Epithelial cell of esophagus (primary cell): Measurements from ENCODE around the gene LTBP2.

Source experiments
- DNase-seq: peaks from one replicate; pipeline ENCODE4 v3.0.0; 2010; ENCODE audit warnings: low read depth
- H3K4me3 ChIP-seq: 2 replicates; pipeline ENCODE4 v1.5.1; 2011; ENCODE audit warnings: mild to moderate bottlenecking, low read length, control low read depth
- CTCF ChIP-seq: IDR thresholded peaks from 2 replicates; pipeline ENCODE4 v1.5.1; 2011; ENCODE audit warnings: low read depth, mild to moderate bottlenecking, low read length, control low read depth, inconsistent platforms; ENCODE audit not compliant: insufficient read depth; ENCODE audit errors: missing control alignments

Gene LTBP2

GRCh38 chr14:74551431-74552371 lies 60.3 kb downstream of the LTBP2 start:
- no peak overlapping the region for H3K4me3 ChIP-seq
- TF ChIP-seq CTCF, result no peak
- DNase-seq, result no peak

- no peak for DNase-seq
- no peak for TF ChIP-seq CTCF
- no peak overlapping the region for H3K4me3 ChIP-seq
Measured at GRCh38 chr14:74551001-74551400, 61.0 kb downstream of the LTBP2 start.

- no peak for TF ChIP-seq CTCF
- H3K4me3 ChIP-seq, result no peak overlapping the region
Measured at GRCh38 chr14:74550071-74550470, 62.0 kb downstream of the LTBP2 start.

GRCh38 chr14:74549588-74549987 lies 62.4 kb downstream of the LTBP2 start:
- peak; percentile 76 for TF ChIP-seq CTCF
- no peak overlapping the region for H3K4me3 ChIP-seq
- DNase-seq, result peak; percentile 75

More at GRCh38 chr14:74550071-74550470, 62.0 kb downstream of the LTBP2 start:
- DNase-seq, result no peak

- peak; percentile 64 for DNase-seq
- no peak overlapping the region for H3K4me3 ChIP-seq
- no peak for TF ChIP-seq CTCF
Measured at GRCh38 chr14:74548881-74549280, 63.2 kb downstream of the LTBP2 start.

- no peak for DNase-seq
- H3K4me3 ChIP-seq, result no peak overlapping the region
- TF ChIP-seq CTCF, result no peak
Measured at GRCh38 chr14:74547331-74547927, 64.6 kb downstream of the LTBP2 start.

- H3K4me3 ChIP-seq, result no peak overlapping the region
- no peak for TF ChIP-seq CTCF
- no peak for DNase-seq
Measured at GRCh38 chr14:74546416-74546815, 65.6 kb downstream of the LTBP2 start.
